RWPE2 (cell line): ENCODE data around the gene SLIT3.

Experiments used
- ATAC-seq: fragments of 200-7000 bp; cut with Tn5 transposase; 3 replicates; pipeline ENCODE4 v1.9.1; 2021; ENCODE audit warnings: low read depth
- DNase-seq: peaks from one replicate; pipeline ENCODE4 v3.0.0-alpha.2; 2020; ENCODE audit warnings: low spot score
- H3K27ac ChIP-seq: fragments of 450-650 bp; 2 replicates; pipeline ENCODE4 v1.5.1; 2017; ENCODE audit warnings: mild to moderate bottlenecking; ENCODE audit not compliant: poor library complexity, severe bottlenecking
- H3K27me3 ChIP-seq: fragments of 250-450 bp; sonication (Bioruptor Pico); 2 replicates; pipeline ENCODE4 v1.5.1; 2021; ENCODE audit warnings: mild to moderate bottlenecking, moderate library complexity; ENCODE audit not compliant: insufficient read depth, poor library complexity, severe bottlenecking
- H3K36me3 ChIP-seq: fragments of 250-450 bp; sonication (Bioruptor Pico); 2 replicates; pipeline ENCODE4 v1.5.1; 2020; ENCODE audit warnings: low read depth, mild to moderate bottlenecking, moderate library complexity
- H3K4me1 ChIP-seq: fragments of 250-450 bp; sonication (Bioruptor Pico); 2 replicates; pipeline ENCODE4 v1.5.1; 2021; ENCODE audit warnings: mild to moderate bottlenecking, moderate library complexity; ENCODE audit not compliant: insufficient read depth, poor library complexity, severe bottlenecking
- H3K4me3 ChIP-seq: fragments of 250-450 bp; sonication (Bioruptor Pico); 2 replicates; pipeline ENCODE4 v1.5.1; 2021; ENCODE audit warnings: mild to moderate bottlenecking, moderate library complexity; ENCODE audit not compliant: severe bottlenecking
- H3K9me3 ChIP-seq: fragments of 250-450 bp; sonication (Bioruptor Pico); 2 replicates; pipeline ENCODE4 v1.5.1; 2021; ENCODE audit warnings: mild to moderate bottlenecking, moderate library complexity; ENCODE audit not compliant: severe bottlenecking
- CTCF ChIP-seq: fragments of 450-650 bp; IDR thresholded peaks from one replicate; pipeline ENCODE4 v1.5.1; 2017; ENCODE audit warnings: mild to moderate bottlenecking, moderate library complexity; ENCODE audit not compliant: poor library complexity, severe bottlenecking

Gene SLIT3

GRCh38 chr5:168734620-168735300, 566.2 kb downstream of the SLIT3 start:
- no peak for TF ChIP-seq CTCF
- H3K27ac ChIP-seq, result no peak overlapping the region
- H3K9me3 ChIP-seq, result no peaks in the 10 kb centered on the region
- H3K27me3 ChIP-seq, result peaks cover 3% of the 10 kb centered on the region
- no peak overlapping the region for H3K4me3 ChIP-seq
- no peaks in the 10 kb centered on the region for H3K36me3 ChIP-seq
- no peak for ATAC-seq
- no peak for DNase-seq
- H3K4me1 ChIP-seq, result no peaks in the 10 kb centered on the region

- ATAC-seq, result no peak
- peaks cover 3% of the 10 kb centered on the region for H3K27me3 ChIP-seq
- H3K36me3 ChIP-seq, result no peaks in the 10 kb centered on the region
- no peak for TF ChIP-seq CTCF
- no peak overlapping the region for H3K4me3 ChIP-seq
- H3K9me3 ChIP-seq, result no peaks in the 10 kb centered on the region
- H3K4me1 ChIP-seq, result no peaks in the 10 kb centered on the region
- DNase-seq, result no peak
- no peak overlapping the region for H3K27ac ChIP-seq
Observed at GRCh38 chr5:168734119-168734518, 566.8 kb downstream of the SLIT3 start.

GRCh38 chr5:168728546-168729211, 572.3 kb downstream of the SLIT3 start:
- Histone ChIP-seq H3K4me3 (no peak overlapping the region), H3K4me1 (no peaks in the 10 kb centered on the region), H3K27ac (no peak overlapping the region), H3K9me3 (no peaks in the 10 kb centered on the region), H3K36me3 (no peaks in the 10 kb centered on the region), H3K27me3 (peaks cover 3% of the 10 kb centered on the region)
- DNase-seq (no peak), ATAC-seq (no peak)
- TF ChIP-seq CTCF, result no peak

GRCh38 chr5:168727547-168727946, 573.4 kb downstream of the SLIT3 start:
- ATAC-seq, result no peak
- Histone ChIP-seq H3K27ac (no peak overlapping the region), H3K4me1 (no peaks in the 10 kb centered on the region), H3K36me3 (no peaks in the 10 kb centered on the region), H3K9me3 (no peaks in the 10 kb centered on the region), H3K27me3 (peaks cover 3% of the 10 kb centered on the region), H3K4me3 (no peak overlapping the region)
- no peak for TF ChIP-seq CTCF
- no peak for DNase-seq

- TF ChIP-seq CTCF, result no peak
- H3K36me3 ChIP-seq, result no peaks in the 10 kb centered on the region
- no peak for DNase-seq
- no peak overlapping the region for H3K27ac ChIP-seq
- H3K4me1 ChIP-seq, result no peaks in the 10 kb centered on the region
- no peak for ATAC-seq
- H3K9me3 ChIP-seq, result no peaks in the 10 kb centered on the region
- H3K4me3 ChIP-seq, result no peak overlapping the region
- peaks cover 3% of the 10 kb centered on the region for H3K27me3 ChIP-seq
Observed at GRCh38 chr5:168726342-168726741, 574.6 kb downstream of the SLIT3 start.
